NCI-H1048 (cell line): ENCODE results near the gene GATAD2B.
A peak's percentile ranks its signal among the peaks of the same experiment; 100 is the strongest.
"Not testable (repeated sequence)": the region's sequence is repeated elsewhere in the genome, so short reads cannot be mapped to it uniquely, and the experiment has no call there.

Source experiments
- DNase-seq: peaks from one replicate; lab custom pipeline; 2025; lab: John Stamatoyannopoulos, UW

Gene GATAD2B

DNA sequence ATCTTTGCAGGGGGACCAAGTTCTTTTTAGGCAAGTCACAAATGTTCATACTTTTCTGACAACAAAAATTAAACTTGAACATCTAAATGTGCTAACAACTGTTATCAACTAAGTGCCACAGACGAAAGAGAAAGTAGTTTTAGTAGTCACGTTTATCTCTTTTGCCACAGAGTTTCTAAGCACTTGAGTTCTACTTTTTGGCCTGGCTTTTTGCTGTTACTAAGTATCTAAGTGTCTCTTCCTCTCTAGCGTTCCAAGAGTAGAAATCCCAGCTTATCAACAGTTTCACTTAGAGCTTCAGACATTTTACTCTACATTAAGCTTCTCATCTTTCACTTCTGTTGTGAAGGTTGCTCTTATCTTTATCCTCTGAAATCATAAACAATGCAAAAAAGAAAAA is 34.2 kb downstream of the GATAD2B start:
- DNase-seq, result no peak

DNA sequence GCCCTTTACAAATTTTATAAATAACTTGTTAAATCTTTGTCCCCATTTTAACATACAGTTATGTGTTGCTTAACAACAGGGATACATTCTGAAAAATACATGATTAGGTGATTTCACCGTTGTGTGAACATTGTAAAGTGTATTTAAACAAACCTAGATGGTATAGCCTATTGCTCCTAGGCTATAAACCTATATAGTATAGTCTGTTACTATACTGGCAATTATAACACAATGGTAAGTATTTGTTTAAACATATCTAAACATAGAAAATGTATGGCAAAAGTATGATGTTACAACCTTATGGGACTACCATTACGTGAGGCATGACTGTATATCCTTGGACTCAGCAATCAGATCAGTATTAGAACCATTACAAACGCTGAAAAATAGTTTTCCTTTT is 36.6 kb downstream of the GATAD2B start:
- DNase-seq, result no peak

DNA sequence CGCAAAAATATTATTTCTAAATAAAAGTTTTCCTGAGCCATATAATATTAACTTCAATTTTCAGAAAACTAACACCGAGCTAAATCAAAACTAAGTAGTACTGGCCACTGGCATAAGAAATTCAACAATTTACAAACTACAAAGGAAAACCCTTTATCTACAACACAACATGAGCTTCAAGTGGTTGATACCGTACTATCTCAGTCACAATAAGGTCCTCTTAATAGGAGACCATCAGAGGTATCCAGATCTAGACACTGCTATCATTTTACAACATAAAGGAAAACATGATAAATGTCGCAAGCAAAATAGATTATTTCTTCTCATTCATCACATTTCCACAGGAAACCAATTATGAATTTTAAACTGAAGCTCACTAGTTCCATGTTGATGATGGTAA is 39.5 kb downstream of the GATAD2B start:
- DNase-seq, result no peak

DNA sequence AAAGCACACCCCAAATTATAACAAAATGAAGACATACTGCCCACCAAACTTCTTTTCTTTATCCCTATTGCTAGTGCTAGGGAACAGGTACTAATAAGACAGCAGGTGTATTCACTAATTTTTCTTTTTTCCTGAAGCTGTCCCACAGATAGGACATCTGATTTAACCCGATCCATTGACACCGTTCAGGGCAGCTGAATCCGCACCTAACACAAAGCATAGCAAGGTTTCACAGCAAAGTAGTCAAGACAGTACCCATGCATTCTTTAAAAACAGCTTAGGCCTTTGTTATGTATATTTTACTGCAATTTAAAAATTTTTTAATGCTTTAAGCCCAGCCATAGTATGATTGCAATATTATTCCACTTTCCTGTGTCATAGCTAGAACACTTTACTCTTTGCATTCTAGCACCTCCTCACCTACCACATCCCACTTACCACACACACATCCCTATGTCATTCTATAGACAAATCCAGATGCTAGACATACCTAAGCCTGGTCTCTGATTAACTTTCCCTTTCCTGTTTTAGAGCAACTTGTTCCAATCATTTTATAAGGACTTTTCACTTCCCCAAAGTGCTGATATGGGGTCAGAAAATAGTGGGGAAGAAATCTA is 40.4 kb downstream of the GATAD2B start:
- DNase-seq, result no peak

DNA sequence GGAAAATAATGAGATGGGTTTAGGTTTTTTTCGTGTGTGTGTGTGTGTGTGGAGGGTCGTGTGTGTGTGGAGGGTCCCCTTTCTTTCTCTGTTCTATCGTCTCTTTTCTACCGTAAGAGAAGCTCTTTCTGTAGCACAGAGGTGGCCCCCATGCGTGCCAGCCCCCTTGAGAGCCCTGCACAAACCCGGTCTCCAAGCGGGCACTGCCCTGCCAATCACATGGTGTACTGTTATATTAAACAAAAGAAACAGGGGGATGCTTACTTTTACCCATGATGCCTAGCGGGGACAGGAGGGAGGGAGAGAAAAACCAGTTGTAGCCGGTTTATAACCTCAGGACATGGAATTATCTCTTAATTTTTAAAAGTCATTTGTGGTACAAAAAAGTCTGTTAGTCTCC is 41.0 kb downstream of the GATAD2B start:
- DNase-seq, result no peak

DNA sequence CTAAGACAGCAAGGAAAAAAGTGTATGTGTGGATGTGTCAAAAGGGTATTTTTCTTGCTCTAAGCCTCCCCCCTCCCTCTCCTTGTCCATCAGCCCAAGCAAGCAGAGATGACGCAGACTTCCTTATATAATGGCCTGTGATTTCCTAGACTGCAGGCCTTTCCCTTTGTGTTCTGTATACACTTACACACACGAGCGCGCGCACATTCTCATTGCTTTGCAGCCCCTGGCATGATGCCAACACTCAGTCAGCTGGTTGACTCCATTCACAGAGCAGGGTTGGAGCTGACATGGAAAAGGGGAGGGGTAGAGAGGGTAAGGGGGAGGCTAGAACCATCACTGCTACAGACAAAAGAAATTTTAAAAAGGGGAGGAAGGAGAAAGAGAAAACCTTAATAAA is 41.8 kb downstream of the GATAD2B start:
- DNase-seq, result peak; percentile 96

DNA sequence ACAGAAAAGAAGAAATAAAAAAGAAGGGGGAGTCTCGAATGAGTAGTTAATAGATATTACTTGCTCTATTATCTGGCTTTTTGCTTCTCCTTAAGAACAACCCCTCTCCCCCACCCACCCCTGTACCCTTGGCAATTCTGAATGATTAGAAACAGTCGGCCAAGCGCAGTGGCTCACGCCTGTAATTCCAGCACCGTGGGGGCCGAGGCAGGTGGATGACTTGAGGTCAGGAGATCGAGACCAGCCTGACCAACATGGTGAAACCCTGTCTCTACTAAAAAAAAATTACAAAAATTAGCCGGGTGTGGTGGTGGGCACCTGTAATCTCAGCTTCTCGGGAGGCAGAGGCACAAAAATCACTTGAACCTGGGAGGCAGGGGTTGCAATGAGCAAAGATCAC is 42.7 kb downstream of the GATAD2B start:
- DNase-seq, result no peak

DNA sequence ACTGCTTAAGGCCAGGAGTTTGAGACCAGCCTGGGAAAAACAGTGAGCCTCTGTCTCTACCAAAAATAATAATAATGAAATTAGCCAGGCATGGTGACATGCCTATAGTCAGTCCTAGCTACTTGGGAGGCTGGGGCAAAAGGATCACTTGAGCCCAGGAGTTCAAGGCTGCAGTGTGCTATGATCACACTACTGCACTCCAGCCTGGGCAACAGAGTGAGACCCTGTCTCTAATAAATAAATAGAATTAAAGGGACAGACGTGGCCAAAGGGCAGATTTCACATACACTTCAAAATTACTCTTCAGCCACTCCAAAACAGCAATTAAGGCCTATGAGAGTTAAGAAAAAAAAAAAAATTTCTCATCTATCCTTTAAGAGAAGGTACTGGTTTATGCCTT is 45.7 kb downstream of the GATAD2B start:
- no peak for DNase-seq

DNA sequence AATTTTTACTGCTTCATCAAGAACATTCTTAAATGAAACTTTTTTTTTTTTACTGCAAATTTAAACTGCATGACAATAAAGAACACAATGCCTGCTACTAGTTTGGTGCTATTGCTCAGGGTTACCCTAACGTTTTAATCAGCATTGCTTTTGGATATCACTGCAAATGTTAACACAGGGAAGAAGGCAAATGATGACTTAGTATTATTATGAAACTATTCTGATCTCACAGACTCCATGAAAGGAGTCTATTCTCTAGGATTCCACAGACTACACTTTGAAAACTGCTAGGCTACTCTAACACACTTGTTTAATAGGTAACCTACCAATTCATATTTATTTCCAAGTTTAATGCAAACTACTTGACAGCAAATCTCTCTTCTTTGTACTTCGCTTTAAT is 49.8 kb downstream of the GATAD2B start:
- DNase-seq, result no peak

DNA sequence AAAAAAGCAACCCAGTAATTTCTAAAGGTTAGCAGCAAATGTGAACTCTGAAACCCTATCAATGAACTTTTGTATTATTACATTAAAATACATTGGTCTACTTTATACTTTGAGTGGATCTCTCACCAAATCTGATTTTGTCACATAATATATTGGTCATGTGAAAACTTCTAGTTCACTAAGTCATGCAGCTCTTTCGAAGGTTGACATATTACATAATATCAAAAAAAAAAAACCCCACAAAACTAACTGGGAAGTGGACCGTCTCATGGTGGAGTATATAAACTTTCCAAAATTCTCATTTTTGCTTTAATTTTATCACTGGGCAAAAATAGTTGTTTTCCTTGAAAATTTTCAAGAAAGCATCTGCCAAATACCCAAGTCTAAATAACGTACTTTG is 50.4 kb downstream of the GATAD2B start:
- DNase-seq, result no peak

DNA sequence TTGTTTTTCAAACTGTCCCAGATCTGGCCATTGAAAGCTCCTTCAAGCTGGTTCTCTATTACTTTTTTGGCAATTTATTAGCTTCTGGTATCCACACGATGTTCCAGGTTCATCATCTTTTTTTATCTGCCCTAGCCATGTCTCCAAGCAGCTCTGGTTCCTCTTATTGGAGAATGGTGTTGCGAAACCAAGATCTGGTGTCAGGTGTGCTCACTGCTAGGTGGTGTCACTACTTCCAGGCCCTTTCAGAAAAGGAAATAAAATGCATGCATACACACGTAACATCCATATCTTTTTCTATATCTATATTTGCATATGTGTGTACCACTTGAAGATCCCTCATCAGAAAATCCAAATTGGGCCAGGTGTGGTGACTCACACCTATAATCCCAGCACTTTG is 53.3 kb downstream of the GATAD2B start:
- no peak for DNase-seq

DNA sequence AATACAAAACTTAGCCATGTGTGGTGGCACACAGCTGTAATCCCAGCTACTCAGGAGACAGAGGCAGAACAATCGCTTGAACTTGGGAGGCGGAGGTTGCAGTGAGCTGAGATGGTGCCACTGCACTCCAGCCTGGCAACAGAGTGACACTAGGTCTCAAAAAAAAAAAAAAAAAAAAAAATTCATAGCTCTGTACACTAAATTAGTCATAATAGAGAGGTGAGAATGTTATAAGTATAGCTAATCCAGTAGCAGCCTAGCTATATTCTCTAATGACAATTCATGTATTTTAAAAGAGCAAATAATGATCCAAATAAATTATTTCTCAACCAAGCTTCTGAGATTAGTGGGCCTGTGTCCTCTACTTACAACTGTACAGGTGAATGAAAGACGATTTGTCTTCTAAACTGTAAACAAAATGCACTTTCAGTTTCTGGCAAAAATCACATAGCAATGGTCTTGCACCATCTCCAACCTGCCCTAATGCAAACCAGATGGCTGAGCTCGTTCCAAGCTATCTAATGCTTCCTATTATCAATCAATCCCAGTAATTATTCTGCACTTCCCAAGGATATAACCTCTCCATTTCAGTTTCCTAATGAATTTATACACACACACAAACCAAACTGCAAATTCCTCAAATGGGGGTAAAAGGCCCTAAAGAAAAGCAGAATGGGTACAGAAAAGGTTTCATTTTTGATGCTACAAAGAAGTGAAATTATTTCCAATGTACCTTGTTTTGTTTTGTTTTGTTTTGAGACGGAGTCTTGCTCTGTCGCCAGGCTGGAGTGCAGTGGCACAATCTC is 56.5 kb downstream of the GATAD2B start:
- no peak for DNase-seq

DNA sequence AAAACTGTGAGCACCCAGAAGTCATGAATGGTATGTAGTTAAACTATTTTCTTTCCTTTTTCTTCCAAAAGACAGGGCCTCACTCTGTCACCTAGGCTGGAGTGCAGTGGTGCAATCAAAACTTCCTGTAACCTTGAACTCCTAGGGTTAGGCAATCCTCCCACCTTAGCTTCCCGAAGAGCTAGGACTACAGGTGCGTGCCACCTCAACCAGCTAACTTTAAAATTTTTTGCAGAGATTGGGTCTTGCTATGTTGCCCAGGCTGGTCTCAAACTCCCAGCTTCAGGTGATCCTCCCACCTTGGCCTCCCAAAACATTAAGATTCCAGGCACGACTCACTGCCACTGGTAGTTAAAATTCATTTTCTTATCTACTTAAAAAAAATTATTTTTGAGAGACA is 62.5 kb downstream of the GATAD2B start:
- no peak for DNase-seq

DNA sequence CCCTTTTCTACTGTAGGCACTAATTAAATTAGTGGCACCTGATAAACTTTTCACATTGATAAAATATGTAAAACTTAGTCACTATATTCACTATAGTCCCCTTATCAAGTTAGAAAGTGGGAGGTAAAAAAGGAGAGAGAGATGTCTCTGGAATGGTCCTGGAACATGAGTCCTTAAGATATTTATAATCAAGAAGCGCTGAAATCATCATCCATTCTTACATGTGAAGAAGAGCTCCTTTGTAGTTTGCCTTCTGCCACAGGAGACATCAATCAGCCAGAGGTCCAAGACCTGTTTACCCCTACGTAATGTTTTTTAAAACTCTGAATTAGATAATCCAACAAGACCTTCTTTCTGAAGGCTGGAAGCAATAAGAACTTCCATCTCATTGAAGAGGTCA is 65.3 kb downstream of the GATAD2B start:
- no peak for DNase-seq

DNA sequence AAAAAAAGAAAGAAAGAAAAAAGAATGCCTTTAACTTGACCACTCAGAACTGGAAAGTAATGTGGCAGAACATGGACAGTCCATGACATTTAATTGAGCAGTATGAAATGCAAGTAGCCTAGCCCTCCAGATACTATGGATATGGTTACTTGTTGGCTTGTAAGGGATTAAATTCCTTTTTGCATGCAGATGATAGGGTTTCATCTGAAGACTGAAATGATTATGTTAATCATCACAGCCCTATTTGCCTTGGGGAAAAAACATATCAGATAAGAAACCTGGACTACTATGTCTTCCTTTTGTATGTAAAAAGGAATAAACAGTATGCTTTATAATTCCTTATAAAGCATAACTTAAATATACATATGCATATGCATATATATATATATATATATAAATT is 66.0 kb downstream of the GATAD2B start:
- DNase-seq, result no peak

DNA sequence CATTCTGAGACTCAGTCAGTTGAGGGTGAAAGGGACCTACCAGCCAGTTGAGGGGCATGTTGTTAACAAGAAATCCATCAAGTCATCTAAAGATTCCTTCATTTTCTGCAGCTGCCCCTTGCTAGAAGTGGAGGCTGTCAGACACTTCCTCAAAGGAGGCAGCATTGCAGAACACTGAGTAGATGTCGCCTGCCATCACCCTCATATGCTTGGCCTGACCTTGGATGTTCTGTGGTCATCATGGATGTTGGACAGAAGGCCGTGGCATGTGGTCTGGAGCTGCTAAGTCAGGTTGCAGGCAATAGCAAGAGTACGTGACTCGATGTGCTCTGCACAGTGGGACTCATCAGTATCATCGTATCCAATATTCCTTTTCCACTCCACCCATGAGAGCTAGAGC is 70.6 kb downstream of the GATAD2B start:
- DNase-seq, result no peak

DNA sequence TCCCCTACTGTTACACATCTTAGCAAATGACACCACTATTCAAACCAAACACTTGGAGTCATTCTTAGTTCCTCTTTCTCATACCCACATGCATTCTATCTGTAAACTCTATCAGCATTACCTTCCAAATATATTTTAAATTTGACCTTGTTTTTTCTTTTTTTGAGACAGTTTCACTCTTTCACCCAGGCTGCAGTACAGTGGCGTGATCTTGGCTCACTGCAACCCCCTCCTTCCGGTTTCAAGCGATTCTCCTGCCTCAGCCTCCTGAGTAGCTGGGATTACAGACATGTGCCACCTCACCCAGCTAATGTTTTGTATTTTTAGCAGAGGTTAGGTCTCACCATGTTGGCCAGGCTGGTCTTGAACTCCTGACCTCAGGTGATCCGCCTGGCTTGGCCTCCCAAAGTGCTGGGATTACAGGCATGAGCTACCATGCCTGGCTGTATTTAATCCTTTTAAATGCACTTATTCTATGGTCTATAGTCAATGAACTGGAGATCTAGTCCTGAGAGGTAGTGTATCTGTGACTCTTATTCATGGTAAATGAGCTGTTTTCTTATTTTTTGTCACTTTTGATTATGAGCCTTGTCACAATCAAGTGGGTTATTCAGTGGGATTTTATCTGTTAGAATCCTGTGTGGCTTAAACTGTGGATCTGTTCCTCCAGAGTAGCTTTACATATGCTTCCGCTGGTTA is 73.1 kb downstream of the GATAD2B start:
- DNase-seq, result no peak

DNA sequence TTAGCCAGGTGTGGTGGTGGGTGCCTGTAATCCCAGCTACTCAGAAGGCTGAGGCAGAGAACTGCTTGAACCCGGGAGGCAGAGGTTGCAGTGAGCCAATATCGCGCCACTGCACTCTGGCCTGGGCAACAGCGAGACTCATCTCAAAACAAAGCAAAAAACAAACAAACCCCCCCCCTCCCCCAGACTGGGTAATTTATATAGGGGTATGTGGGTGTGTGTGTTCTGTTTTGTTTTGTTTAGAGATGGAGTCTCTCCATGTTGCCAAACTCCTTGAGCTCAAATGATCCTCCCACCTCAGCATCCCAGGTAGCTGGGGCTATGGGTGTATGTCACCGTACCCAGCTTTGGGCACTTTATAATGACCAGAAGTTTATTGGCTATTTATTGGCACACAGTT is 74.0 kb downstream of the GATAD2B start:
- DNase-seq, result no peak

DNA sequence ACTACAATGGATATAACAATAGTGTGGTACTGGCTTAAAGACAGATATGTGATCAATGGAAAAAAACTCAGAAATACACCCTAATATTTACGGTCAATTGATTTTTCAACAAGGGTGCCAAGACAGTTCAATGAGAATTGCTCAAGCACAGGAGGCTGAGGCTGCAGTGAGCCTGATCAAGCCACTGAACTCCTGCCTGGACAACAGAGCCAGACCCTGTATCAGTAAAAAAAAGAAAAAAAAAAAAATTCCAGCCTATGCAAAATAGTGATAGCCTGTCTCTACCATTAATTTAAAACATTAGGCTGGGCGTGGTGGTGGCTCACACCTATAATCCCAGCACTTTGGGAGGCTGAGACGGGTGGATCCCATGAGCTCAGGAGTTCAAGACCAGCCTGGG is 77.6 kb downstream of the GATAD2B start:
- DNase-seq, result no peak

DNA sequence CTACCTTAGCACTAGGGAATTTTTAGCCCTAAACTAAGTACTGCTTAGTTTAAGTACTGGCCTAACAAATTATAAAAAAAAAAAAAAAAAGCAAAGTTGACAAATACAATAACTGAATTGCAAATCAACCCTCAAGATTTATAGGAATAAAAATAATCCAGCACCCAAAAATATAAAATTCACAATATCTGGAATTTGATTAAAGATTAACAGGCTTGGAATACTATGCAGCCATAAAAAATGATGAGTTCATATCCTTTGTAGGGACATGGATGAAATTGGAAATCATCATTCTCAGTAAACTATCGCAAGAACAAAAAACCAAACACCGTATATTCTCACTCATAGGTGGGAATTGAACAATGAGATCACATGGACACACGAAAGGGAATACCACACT is 78.4 kb downstream of the GATAD2B start:
- not testable (repeated sequence) for DNase-seq

DNA sequence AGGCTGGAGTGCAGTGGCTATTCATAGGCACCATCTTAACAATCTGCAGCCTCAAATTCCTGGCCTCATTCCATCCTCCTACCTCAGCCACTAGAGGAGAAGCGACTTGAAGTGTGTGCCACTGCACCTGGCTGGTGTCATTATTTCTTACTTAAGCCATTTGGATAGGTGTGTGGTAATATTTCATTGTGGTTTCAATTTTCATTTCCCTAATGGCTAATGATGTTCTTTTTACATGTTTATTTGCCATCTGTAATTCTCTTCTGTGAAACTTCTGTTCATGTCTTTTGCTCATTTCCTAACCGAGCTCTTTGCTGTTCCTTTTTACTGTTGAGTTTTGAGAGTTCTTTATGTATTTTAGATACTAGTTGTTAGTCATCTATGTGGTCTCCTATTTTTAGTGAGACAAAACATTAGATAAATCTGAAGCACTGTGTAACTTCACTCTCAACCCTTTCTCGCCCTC is 80.7 kb downstream of the GATAD2B start:
- no peak for DNase-seq

DNA sequence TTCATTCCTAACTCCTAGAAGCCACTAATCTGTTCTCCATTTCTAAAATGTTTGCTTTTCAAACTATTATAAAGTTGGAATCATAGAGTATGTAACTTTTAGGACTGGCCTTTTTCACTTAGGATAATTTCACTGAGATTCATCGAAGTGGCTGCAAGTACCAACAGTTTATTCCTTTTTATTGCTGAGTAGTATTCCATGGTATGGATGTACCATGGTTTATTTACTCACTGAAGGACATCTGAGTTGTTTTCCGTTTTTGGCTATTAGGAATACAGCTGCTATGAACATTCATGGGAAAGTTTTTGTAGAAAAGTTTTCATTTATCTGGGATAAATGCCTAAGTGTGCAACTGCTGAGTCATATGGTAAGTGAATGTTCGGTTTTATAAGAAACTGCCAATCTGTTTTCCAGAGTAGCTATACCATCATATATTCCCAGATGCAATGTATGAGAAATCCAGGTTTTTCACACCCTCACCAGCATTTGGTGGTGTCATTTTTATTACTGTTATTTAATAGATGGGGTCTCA is 81.2 kb downstream of the GATAD2B start:
- DNase-seq, result no peak

DNA sequence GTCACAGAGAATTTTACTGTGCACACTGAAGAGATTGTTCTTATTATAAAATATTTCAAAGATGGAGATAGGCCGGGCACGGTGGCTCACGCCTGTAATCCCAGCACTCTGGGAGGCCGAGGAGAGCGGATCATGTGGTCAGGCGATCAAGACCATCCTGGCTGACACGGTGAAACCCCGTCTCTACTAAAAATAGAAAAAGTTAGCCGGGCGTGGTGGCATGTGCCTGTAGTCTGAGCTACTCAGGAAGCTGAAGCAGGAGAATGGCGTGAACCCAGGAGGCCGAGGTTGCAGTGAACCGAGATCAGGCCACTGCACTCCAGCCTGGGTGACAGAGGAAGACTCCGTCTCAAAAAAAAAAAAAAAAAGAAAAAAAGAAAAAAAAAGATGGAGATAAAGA is 82.0 kb downstream of the GATAD2B start:
- not testable (repeated sequence) for DNase-seq
